GM18870 (cell line): ENCODE data around the gene NR1H2.

Experiments used
- ATAC-seq: cut with Tn5 transposase; IDR thresholded peaks from one replicate; pipeline ENCODE4 v1.9.1; 2021; ENCODE audit warnings: moderate library complexity; ENCODE audit not compliant: unreplicated experiment

Gene NR1H2

GRCh38 chr19:50420127-50420526 is 43.9 kb downstream of the NR1H2 start:
- ATAC-seq: no peak

GRCh38 chr19:50420808-50421207 is 44.6 kb downstream of the NR1H2 start:
- ATAC-seq: no peak

GRCh38 chr19:50422397-50423278 is 46.4 kb downstream of the NR1H2 start:
- ATAC-seq: no peak

GRCh38 chr19:50423279-50424113 is 47.2 kb downstream of the NR1H2 start:
- no peak for ATAC-seq

GRCh38 chr19:50425581-50425980 is 49.3 kb downstream of the NR1H2 start:
- ATAC-seq: no peak

GRCh38 chr19:50427318-50427925 is 51.2 kb downstream of the NR1H2 start:
- ATAC-seq: no peak

- no peak for ATAC-seq
Observed at GRCh38 chr19:50427997-50428425, 51.8 kb downstream of the NR1H2 start.

GRCh38 chr19:50428772-50429463 is 52.7 kb downstream of the NR1H2 start:
- no peak for ATAC-seq

GRCh38 chr19:50430888-50431342 is 54.7 kb downstream of the NR1H2 start:
- ATAC-seq: no peak

GRCh38 chr19:50431343-50432220 is 55.3 kb downstream of the NR1H2 start:
- peak; percentile 57 for ATAC-seq

- no peak for ATAC-seq
Observed at GRCh38 chr19:50432221-50433028, 56.2 kb downstream of the NR1H2 start, which contains the start of gene MYBPC2. Gene MYBPC2 (plus strand): TSS chr19:50432892. CDS start chr19:50432954, 62 bp downstream.
